Measurements from ENCODE around the gene PFDN2. TPM values are rescaled to one million over a fixed set of nuclear protein-coding genes. Genes with fewer than 3 reads are reported as not detected.

Gene PFDN2
- total RNA-seq, 1 donor from 2014 or later = 43.8 TPM

- DNase-seq = no peak
- H3K4me3 Mint-ChIP-seq = no peak overlapping the region
- H3K27ac Mint-ChIP-seq = no peak overlapping the region
- intact Hi-C loops (cut with micrococcal nuclease) = no loop called here
- no peaks in the 10 kb centered on the region for H3K9me3 Mint-ChIP-seq
- H3K4me1 Mint-ChIP-seq = no peaks in the 10 kb centered on the region
- TF ChIP-seq, protein P1, sequence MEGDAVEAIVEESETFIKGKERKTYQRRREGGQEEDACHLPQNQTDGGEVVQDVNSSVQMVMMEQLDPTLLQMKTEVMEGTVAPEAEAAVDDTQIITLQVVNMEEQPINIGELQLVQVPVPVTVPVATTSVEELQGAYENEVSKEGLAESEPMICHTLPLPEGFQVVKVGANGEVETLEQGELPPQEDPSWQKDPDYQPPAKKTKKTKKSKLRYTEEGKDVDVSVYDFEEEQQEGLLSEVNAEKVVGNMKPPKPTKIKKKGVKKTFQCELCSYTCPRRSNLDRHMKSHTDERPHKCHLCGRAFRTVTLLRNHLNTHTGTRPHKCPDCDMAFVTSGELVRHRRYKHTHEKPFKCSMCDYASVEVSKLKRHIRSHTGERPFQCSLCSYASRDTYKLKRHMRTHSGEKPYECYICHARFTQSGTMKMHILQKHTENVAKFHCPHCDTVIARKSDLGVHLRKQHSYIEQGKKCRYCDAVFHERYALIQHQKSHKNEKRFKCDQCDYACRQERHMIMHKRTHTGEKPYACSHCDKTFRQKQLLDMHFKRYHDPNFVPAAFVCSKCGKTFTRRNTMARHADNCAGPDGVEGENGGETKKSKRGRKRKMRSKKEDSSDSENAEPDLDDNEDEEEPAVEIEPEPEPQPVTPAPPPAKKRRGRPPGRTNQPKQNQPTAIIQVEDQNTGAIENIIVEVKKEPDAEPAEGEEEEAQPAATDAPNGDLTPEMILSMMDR (IDR thresholded peaks at IDR 0.05) = no peak
- H3K36me3 Mint-ChIP-seq (ENCODE audit: low read depth) = no peaks in the 10 kb centered on the region
- ChIA-PET CTCF (interaction anchor here (1.3 kb wide), 1 partner anchor 15 kb away, joined by 3 read pairs; no protein-coding TSS in a partner anchor), POLR2A (no interaction called here)
- ATAC-seq (ENCODE audit: low read depth) = no peak
- peaks cover 4% of the 10 kb centered on the region for H3K27me3 Mint-ChIP-seq
Measured at GRCh38 chr1:161081519-161081918, 36.3 kb downstream of the PFDN2 start.

GRCh38 chr1:161080441-161081405 lies 37.1 kb downstream of the PFDN2 start:
- H3K27ac Mint-ChIP-seq = no peak overlapping the region
- ChIA-PET CTCF (interaction anchor here (1.3 kb wide), 1 partner anchor 16 kb away, joined by 3 read pairs; no protein-coding TSS in a partner anchor), POLR2A (interaction anchor here (1.4 kb wide), 1 partner anchor 34 kb away, joined by 4 read pairs; no protein-coding TSS in a partner anchor)
- TF ChIP-seq, protein P1 (IDR thresholded peaks at IDR 0.05) = no peak
- H3K4me3 Mint-ChIP-seq = no peak overlapping the region
- H3K4me1 Mint-ChIP-seq = no peaks in the 10 kb centered on the region
- no peaks in the 10 kb centered on the region for H3K9me3 Mint-ChIP-seq
- H3K27me3 Mint-ChIP-seq = peaks cover 2% of the 10 kb centered on the region
- intact Hi-C loops (cut with micrococcal nuclease) = no loop called here
- DNase-seq (no peak), ATAC-seq (ENCODE audit: low read depth) (no peak)
- H3K36me3 Mint-ChIP-seq (ENCODE audit: low read depth) = no peaks in the 10 kb centered on the region

- ATAC-seq (ENCODE audit: low read depth) = no peak
- DNase-seq = no peak
- Mint-ChIP-seq H3K27ac (no peak overlapping the region), H3K4me3 (no peak overlapping the region), H3K27me3 (peaks cover 2% of the 10 kb centered on the region), H3K9me3 (no peaks in the 10 kb centered on the region), H3K36me3 (ENCODE audit: low read depth) (no peaks in the 10 kb centered on the region), H3K4me1 (no peaks in the 10 kb centered on the region)
- TF ChIP-seq, protein P1 (IDR thresholded peaks at IDR 0.05) = no peak
- CTCF ChIA-PET = interaction anchor here (1.0 kb wide), 1 partner anchor 18 kb away, joined by 3 read pairs; no protein-coding TSS in a partner anchor
- POLR2A ChIA-PET = interaction anchor here (1.0 to 1.7 kb wide), 3 partner anchors 10 to 33 kb away, joined by 4 to 5 read pairs (median 5); partner anchors contain the start of gene ARHGAP30
- intact Hi-C loops (cut with micrococcal nuclease) = no loop called here
Measured at GRCh38 chr1:161079436-161080110, 38.3 kb downstream of the PFDN2 start.

DNA sequence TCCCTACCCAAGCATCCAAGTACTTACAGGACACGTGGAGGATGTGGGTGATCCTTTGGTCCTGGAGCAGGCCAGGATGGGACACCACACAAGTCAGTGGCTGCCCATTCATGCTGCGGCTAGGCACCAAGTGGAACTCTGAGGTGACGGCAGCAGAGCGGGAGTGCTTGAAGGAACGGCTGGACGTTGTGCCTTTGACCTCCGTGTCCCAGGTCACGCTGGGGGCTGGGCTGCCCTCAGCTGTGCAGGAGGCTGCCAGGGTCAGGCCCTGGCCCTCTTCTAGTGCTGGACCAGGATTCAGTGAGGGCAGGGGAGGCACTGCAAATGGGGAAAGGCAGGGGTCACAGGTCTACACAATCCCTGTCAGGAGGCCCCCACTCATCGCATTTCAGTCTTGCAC lies 40.4 kb downstream of the PFDN2 start:
- TF ChIP-seq, protein P1 (IDR thresholded peaks at IDR 0.05) = no peak
- ATAC-seq (ENCODE audit: low read depth) (no peak), DNase-seq (no peak)
- H3K27ac Mint-ChIP-seq = no peak overlapping the region
- H3K4me3 Mint-ChIP-seq = no peak overlapping the region
- intact Hi-C loops (cut with micrococcal nuclease) = loop anchor here (2.0 kb wide), 1 partner anchor 13 kb away; no protein-coding TSS in a partner anchor
- no peaks in the 10 kb centered on the region for H3K4me1 Mint-ChIP-seq
- H3K36me3 Mint-ChIP-seq (ENCODE audit: low read depth) = no peaks in the 10 kb centered on the region
- ChIA-PET CTCF (no interaction called here), POLR2A (no interaction called here)
- H3K9me3 Mint-ChIP-seq = no peaks in the 10 kb centered on the region
- peaks cover 2% of the 10 kb centered on the region for H3K27me3 Mint-ChIP-seq
